ENCODE measurements around the gene USP13.

GRCh38 chr3:179768080-179768479 lies 115.2 kb downstream of the USP13 start:
- TF ChIP-seq, protein P1, sequence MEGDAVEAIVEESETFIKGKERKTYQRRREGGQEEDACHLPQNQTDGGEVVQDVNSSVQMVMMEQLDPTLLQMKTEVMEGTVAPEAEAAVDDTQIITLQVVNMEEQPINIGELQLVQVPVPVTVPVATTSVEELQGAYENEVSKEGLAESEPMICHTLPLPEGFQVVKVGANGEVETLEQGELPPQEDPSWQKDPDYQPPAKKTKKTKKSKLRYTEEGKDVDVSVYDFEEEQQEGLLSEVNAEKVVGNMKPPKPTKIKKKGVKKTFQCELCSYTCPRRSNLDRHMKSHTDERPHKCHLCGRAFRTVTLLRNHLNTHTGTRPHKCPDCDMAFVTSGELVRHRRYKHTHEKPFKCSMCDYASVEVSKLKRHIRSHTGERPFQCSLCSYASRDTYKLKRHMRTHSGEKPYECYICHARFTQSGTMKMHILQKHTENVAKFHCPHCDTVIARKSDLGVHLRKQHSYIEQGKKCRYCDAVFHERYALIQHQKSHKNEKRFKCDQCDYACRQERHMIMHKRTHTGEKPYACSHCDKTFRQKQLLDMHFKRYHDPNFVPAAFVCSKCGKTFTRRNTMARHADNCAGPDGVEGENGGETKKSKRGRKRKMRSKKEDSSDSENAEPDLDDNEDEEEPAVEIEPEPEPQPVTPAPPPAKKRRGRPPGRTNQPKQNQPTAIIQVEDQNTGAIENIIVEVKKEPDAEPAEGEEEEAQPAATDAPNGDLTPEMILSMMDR (IDR thresholded peaks at IDR 0.05) = no peak
- TF ChIP-seq EZH2 (IDR thresholded peaks at IDR 0.05; ENCODE audit: borderline replicate concordance, insufficient read depth, low read depth, low read length, poor library complexity, severe bottlenecking) = no peak
